ENCODE data around the gene MAPK12.

MAPK12 gene

DNA sequence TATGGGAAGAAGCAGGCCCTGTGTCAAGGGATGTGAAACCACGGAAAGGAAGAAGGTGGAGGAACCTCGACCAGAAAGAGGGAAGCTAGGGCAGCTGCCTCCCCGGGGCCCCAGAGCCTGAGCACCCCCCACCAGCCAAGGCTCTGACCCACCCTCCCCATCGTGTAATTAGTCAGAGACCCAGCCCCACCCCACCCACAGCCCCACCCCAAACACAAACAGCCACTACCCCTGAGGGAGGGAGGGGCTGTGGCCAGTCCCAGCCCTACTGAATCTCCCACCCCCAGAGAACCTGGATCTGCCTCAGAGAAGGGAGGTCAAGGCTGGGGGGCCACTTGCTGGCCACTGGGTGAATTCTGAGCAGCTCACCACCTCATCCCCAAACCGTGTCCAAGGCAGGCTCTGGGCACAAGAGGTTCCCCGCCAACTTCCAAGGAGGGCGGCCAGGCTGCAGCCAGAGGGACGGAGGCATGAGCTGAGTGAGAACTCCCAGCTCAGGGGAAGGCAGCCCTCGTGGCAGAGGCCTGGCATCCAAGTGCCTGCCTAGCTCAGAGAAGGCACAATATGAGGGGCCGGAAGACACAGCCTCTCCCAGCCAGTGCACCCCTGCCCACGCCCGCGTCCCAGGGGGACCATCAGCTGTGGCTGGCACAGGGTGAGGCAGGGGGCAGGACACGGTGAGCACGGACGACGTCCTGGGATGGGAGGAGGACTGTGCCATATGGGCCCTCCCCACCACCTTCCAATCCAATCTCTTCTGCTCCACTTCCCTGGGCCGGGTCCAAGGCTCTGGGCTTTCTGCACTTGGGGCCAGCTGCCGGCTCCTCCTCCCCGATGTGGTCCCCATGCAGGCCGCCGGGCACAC, 43.3 kb upstream of the MAPK12 start:
- Histone ChIP-seq H3K9me3 (no peaks in the 10 kb centered on the region), H3K36me3 (peaks cover 9% of the 10 kb centered on the region), H3K27me3 (no peaks in the 10 kb centered on the region), H3K4me1 (peaks cover 59% of the 10 kb centered on the region), H3K4me3 (ENCODE audit: low read depth, low read length) (no peak overlapping the region)
- TF ChIP-seq, protein P1, sequence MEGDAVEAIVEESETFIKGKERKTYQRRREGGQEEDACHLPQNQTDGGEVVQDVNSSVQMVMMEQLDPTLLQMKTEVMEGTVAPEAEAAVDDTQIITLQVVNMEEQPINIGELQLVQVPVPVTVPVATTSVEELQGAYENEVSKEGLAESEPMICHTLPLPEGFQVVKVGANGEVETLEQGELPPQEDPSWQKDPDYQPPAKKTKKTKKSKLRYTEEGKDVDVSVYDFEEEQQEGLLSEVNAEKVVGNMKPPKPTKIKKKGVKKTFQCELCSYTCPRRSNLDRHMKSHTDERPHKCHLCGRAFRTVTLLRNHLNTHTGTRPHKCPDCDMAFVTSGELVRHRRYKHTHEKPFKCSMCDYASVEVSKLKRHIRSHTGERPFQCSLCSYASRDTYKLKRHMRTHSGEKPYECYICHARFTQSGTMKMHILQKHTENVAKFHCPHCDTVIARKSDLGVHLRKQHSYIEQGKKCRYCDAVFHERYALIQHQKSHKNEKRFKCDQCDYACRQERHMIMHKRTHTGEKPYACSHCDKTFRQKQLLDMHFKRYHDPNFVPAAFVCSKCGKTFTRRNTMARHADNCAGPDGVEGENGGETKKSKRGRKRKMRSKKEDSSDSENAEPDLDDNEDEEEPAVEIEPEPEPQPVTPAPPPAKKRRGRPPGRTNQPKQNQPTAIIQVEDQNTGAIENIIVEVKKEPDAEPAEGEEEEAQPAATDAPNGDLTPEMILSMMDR (IDR thresholded peaks at IDR 0.05; ENCODE audit: low read depth, low read length), result no peak
- DNase-seq, result no peak

DNA sequence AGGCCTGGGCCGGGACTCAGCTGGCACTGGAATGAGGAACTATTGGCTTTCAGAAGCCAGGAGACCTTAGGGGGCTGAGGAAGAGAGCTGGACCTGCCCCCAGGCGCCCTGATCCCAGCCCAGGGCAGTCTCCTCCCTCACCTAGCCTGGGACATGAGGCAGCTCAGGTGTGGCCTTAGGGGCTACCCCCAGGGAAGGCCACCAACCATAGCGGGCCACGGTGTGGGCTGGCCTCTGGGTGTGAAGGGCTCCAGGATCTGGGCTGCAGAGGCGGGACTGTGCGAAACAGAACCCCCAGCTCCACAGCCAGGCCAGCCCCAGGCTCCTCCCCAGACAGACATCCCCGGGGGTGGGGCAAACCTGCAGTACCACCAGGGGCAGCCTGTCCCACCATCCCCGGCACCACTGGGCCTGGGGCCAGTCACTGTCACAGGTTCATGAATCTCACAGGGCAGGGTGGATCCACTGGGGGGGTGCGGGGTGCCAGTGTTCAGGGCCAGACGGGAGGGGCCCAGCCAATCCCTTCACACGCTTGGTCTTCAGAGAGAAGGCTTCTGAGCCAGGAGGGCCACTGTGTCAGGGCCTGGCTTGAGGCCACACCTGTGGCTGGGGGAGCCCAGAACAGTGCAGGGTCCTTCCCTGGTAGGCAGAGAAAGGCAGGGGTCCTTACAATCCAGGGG, 42.5 kb upstream of the MAPK12 start:
- H3K27me3 ChIP-seq, result no peaks in the 10 kb centered on the region
- H3K4me3 ChIP-seq (ENCODE audit: low read depth, low read length), result no peak overlapping the region
- TF ChIP-seq, protein P1 (IDR thresholded peaks at IDR 0.05; ENCODE audit: low read depth, low read length), result peak; percentile 21
- H3K36me3 ChIP-seq, result peaks cover 9% of the 10 kb centered on the region
- DNase-seq, result peak; percentile 63
- peaks cover 52% of the 10 kb centered on the region for H3K4me1 ChIP-seq
- H3K9me3 ChIP-seq, result no peaks in the 10 kb centered on the region

DNA sequence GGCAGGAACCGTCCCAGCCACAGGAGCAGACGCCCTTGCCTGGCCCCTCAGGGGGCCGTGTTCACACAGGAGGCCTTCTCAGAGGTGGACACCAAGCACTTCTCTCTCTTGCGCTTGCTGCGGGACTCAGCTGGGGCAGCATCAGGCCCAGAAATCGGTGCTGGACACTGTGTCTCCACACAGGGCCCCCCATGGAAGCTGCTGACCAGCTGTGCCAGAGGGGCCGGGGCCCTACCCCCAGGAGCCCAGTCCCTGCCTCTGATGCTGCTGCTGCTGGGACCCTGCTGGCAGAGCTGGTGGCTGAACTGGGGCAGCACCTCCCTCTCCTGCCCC, 42.0 kb upstream of the MAPK12 start:
- DNase-seq, result no peak

DNA sequence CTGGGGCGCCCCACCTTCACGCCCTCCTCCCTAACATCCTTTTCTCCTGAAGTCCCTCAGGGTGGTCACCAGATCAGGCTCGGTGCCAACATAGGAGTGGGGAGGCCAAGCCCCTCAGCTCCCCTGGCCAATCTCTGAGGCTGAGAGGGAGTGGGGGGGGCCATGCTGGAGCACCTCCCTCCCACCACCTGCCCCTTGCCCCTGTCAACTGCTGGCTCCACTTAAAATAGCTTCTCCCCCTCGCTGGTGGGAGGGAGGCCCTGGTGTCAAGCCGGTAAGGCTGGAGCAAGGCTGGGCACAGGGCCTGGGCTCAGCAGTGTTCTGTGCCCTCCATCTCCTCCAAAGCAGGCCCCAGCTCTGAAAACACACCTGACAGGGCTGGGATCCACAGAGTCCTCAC, 41.1 kb upstream of the MAPK12 start:
- DNase-seq, result no peak
- H3K36me3 ChIP-seq, result peaks cover 9% of the 10 kb centered on the region

More for the DNA sequence above, 42.0 kb upstream of the MAPK12 start:
- TF ChIP-seq, protein P1 (IDR thresholded peaks at IDR 0.05; ENCODE audit: low read depth, low read length), result no peak
- Histone ChIP-seq H3K4me1 (peaks cover 50% of the 10 kb centered on the region), H3K9me3 (no peaks in the 10 kb centered on the region), H3K27me3 (no peaks in the 10 kb centered on the region), H3K36me3 (peaks cover 9% of the 10 kb centered on the region), H3K4me3 (ENCODE audit: low read depth, low read length) (no peak overlapping the region)

DNA sequence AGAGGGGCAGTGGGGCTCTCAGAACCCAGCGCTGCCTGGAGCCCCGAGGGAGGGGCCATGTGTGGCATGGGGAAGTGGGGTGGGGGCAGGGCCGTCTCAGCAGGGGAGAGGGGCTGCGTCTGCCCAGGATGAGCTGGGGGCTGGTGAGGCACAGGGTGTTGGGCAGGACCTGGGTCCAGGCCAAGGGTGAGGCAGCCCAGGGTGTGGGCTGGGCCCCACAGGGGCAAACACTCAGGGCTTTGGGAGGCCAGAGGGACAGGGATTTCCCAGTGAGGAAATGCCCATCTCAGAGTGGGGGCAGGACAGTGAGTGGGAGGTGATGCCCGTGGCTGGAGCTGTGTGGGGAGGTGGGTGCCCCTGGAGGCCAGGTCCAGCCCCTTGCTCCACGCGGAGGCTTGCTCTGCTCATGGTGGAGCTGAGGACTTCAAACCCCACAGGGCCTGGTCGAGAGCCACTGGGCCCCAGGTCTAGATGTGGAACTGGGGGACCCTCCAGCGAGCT, 40.6 kb upstream of the MAPK12 start:
- TF ChIP-seq, protein P1 (IDR thresholded peaks at IDR 0.05; ENCODE audit: low read depth, low read length), result no peak
- H3K4me3 ChIP-seq (ENCODE audit: low read depth, low read length), result no peak overlapping the region
- H3K9me3 ChIP-seq, result no peaks in the 10 kb centered on the region
- peaks cover 48% of the 10 kb centered on the region for H3K4me1 ChIP-seq
- peaks cover 9% of the 10 kb centered on the region for H3K36me3 ChIP-seq
- H3K27me3 ChIP-seq, result no peaks in the 10 kb centered on the region
- DNase-seq, result no peak

More for the DNA sequence above, 41.1 kb upstream of the MAPK12 start:
- H3K9me3 ChIP-seq, result no peaks in the 10 kb centered on the region
- H3K4me1 ChIP-seq, result peaks cover 43% of the 10 kb centered on the region
- no peak overlapping the region for H3K4me3 ChIP-seq (ENCODE audit: low read depth, low read length)
- TF ChIP-seq, protein P1 (IDR thresholded peaks at IDR 0.05; ENCODE audit: low read depth, low read length), result no peak
- no peaks in the 10 kb centered on the region for H3K27me3 ChIP-seq
